Epithelial cell of umbilical artery (primary cell): ENCODE results near the gene CPVL. TPM values are rescaled to one million over a fixed set of nuclear protein-coding genes. Genes with fewer than 3 reads are reported as not detected.

Experiments
- total RNA-seq: library from RNA; depleted of rRNA; stranded (reverse); fragments of >200 nt; gene quantifications from 2 replicates; pipeline ENCODE4 v1.2.3, GENCODE V29; 2014

The CPVL gene
- total RNA-seq: not detected in 2 replicates

GRCh38 chr7:29146057-29146706 lies at the start of gene CPVL:
TSS of gene CPVL (minus strand) at chr7:29146537. CDS start at chr7:29121061, 25,476 bp downstream.

GRCh38 chr7:29194594-29195427 lies 48.5 kb upstream of the CPVL start, which contains the start of gene CHN2:
TSS of gene CHN2 (plus strand) at chr7:29194775.

GRCh38 chr7:28958235-28958979 lies 187.9 kb downstream of the CPVL start, which contains the start of gene TRIL:
TSS of gene TRIL (minus strand) at chr7:28958330. CDS start at chr7:28958046, 284 bp downstream.

Other genes starting within 250 kb of the CPVL start
- 0.30 and 0.32 TPM in 2 replicates for gene TRIL, start 188.2 kb downstream of the CPVL start, total RNA-seq
- gene CHN2, start 48.2 kb upstream of the CPVL start, total RNA-seq: under 0.01 TPM in 1 of 2 replicates, not detected in the other